K562 (cell line): ENCODE data around the gene ISG20. TPM values are rescaled to one million over a fixed set of nuclear protein-coding genes. Genes with fewer than 3 reads are reported as not detected.

ENCODE experiments used
- ATAC-seq: fragments of 200-7000 bp; cut with Tn5 transposase; 3 replicates; pipeline ENCODE4 v1.9.1; 2020; ENCODE audit warnings: moderate library complexity
- BruUV-seq: library from RNA; stranded (reverse); fragments of 400-500 nt; replicated peaks from 2 replicates; lab custom pipeline; 2021; lab: Mats Ljungman, UMichigan
- CTCF ChIA-PET: fragments of 300-600 bp; formaldehyde crosslinking; extraction: SDS; loops from one replicate; lab custom pipeline; 2021; ENCODE audit warnings: low intra/inter-chr PET ratio; lab: Yijun Ruan, JAX
- POLR2A ChIA-PET: fragments of 300-600, 350-650 bp; sonication (Branson Sonifier 250); formaldehyde crosslinking; extraction: SDS; loops from one replicate; lab custom pipeline; 2021; ENCODE audit warnings: antibody characterized with exemption, inconsistent platforms; lab: Yijun Ruan, JAX
- DNase-seq, 4 experiments: peaks; one replicate each; pipeline versions ENCODE4 v3.0.0 to v3.0.0-alpha.2; 2011 to 2018; ENCODE audit warnings: low spot score in 3 of 4, mixed read lengths in 3 of 4; ENCODE audit errors: extremely low read depth in 1 of 4
- FAIRE-seq: peaks from 2 replicates; lab custom pipeline; 2011; peaks lifted over from hg19 to GRCh38; lab: Jason Lieb, UNC
- H2AFZ ChIP-seq: 2 replicates; pipeline ENCODE4 v1.6.0; 2011; ENCODE audit warnings: low read depth, low read length, control low read depth, inconsistent platforms
- H3K27ac ChIP-seq: fragments of 200-600 bp; 3 replicates; pipeline ENCODE4 v1.8.0; 2011; ENCODE audit warnings: low read depth, mild to moderate bottlenecking, control low read depth, inconsistent platforms, low read length, moderate library complexity, mixed read lengths; ENCODE audit errors: extremely low read depth
- H3K27me3 ChIP-seq, 2 experiments: fragments of 300-600 bp in 1 of 2; 2 replicates in 1 of 2; 3 replicates in 1 of 2; pipeline versions ENCODE4 v1.6.0 to v1.8.0; 2011; ENCODE audit warnings: inconsistent platforms in 2 of 2, low read length in 2 of 2, mild to moderate bottlenecking in 1 of 2, mixed read lengths in 1 of 2, moderate library complexity in 1 of 2; ENCODE audit not compliant: control insufficient read depth in 2 of 2, insufficient read depth in 2 of 2
- H3K36me3 ChIP-seq: fragments of 300-600 bp; 3 replicates; pipeline ENCODE4 v1.8.0; 2011; ENCODE audit warnings: mild to moderate bottlenecking, low read length, inconsistent platforms; ENCODE audit not compliant: control insufficient read depth, insufficient read depth
- H3K4me1 ChIP-seq, 2 experiments: fragments of 200-600 bp in 1 of 2; replicated peaks in 1 of 2; 2 replicates in 1 of 2; 3 replicates in 1 of 2; pipeline versions ENCODE4 v1.5.1 to v1.8.0; 2011; ENCODE audit warnings: inconsistent platforms in 2 of 2, low read length in 2 of 2, mild to moderate bottlenecking in 1 of 2, mixed read lengths in 1 of 2, moderate library complexity in 1 of 2; ENCODE audit not compliant: control insufficient read depth in 2 of 2, insufficient read depth in 2 of 2
- H3K4me2 ChIP-seq: 2 replicates; pipeline ENCODE4 v1.6.1; 2011; ENCODE audit warnings: low read length, control low read depth, inconsistent platforms, mixed read lengths; ENCODE audit not compliant: insufficient read depth
- H3K4me3 ChIP-seq: fragments of 200-600 bp; sonication (generic), shearing (Covaris generic); 2 replicates; pipeline ENCODE4 v1.5.1; 2016; ENCODE audit warnings: control low read depth, inconsistent platforms
- H3K79me2 ChIP-seq: fragments of 200-600 bp; 3 replicates; pipeline ENCODE4 v1.8.0; 2011; ENCODE audit warnings: low read length, inconsistent platforms; ENCODE audit not compliant: control insufficient read depth, insufficient read depth
- H3K9ac ChIP-seq, 2 experiments: 2 replicates each; pipeline versions ENCODE4 v1.6.0 to v1.6.1; 2011; ENCODE audit warnings: low read depth in 2 of 2, low read length in 2 of 2, control low read depth in 1 of 2, inconsistent platforms in 1 of 2, mild to moderate bottlenecking in 1 of 2, mixed read lengths in 1 of 2; ENCODE audit not compliant: insufficient read depth in 1 of 2
- H3K9me1 ChIP-seq: one replicate; pipeline ENCODE4 v1.6.0; 2011; ENCODE audit warnings: inconsistent platforms, mild to moderate bottlenecking, low read length, moderate library complexity; ENCODE audit not compliant: control insufficient read depth, insufficient read depth
- H3K9me3 ChIP-seq: replicated peaks from 2 replicates; pipeline ENCODE4 v1.5.1; 2011; ENCODE audit warnings: low read depth, low read length, inconsistent platforms; ENCODE audit not compliant: control insufficient read depth, insufficient read depth
- H4K20me1 ChIP-seq: replicated peaks from 2 replicates; pipeline ENCODE4 v1.6.1; 2011; ENCODE audit warnings: low read length, inconsistent platforms, mixed read lengths; ENCODE audit not compliant: control insufficient read depth, insufficient read depth
- BACH1 ChIP-seq: fragments of 200-800 bp; sonication (Bioruptor generic); IDR thresholded peaks from 2 replicates; pipeline ENCODE4 v1.6.1; 2016; ENCODE audit warnings: missing genetic modification characterization, missing compliant biosample characterization
- CLOCK ChIP-seq: fragments of 250-450 bp; sonication (Bioruptor Pico); IDR thresholded peaks from 2 replicates; pipeline ENCODE4 v1.4.0; 2020; ENCODE audit warnings: mild to moderate bottlenecking, moderate library complexity, borderline replicate concordance
- POLR2G ChIP-seq: fragments of 200-400 bp; formaldehyde crosslinking; IDR thresholded peaks from 2 replicates; pipeline ENCODE4 v1.6.1; 2017; ENCODE audit warnings: low read depth, mild to moderate bottlenecking, antibody characterized with exemption, low read length, moderate library complexity
- RBFOX2 ChIP-seq: fragments of 200-400 bp; formaldehyde crosslinking; IDR thresholded peaks from 2 replicates; pipeline ENCODE4 v1.6.1; 2017; ENCODE audit warnings: low read depth, mild to moderate bottlenecking, low read length, moderate library complexity
- SAFB ChIP-seq: fragments of 200-400 bp; formaldehyde crosslinking; IDR thresholded peaks from 2 replicates; pipeline ENCODE4 v1.6.1; 2017; ENCODE audit warnings: low read depth, low read length, borderline replicate concordance
- WGBS: fragments of 100-300 bp; shearing (Covaris generic); methylation state at CpG from one replicate; pipeline ENCODE4 v1.1.6; 2016; ENCODE audit warnings: low coverage, mixed read lengths; ENCODE audit not compliant: insufficient coverage; ENCODE audit errors: missing lambda C conversion rate; 5-methylcytosine and 5-hydroxymethylcytosine counted together
- in situ Hi-C: fragments of 300-500 bp; cut with MboI; formaldehyde crosslinking; loops from 4 replicates; pipeline ENCODE4 v1.15.0; 2018; ENCODE audit warnings: inconsistent platforms, mixed read lengths
- intact Hi-C: fragments of 100-400 bp; cut with micrococcal nuclease; formaldehyde crosslinking; loops from 2 replicates; pipeline ENCODE4 v1.14.2; 2022
- polyA plus RNA-seq, 8 experiments: library from polyadenylated mRNA; depleted of rRNA in 4 of 8; stranded (reverse) in 5 of 8; unstranded in 3 of 8; fragments of >200 nt; fragmentation: Nextera tagmentation in 2 of 8; fragmentation: Illumina TruSeq in 1 of 8; extraction: Ambion mirVana in 2 of 8; extraction: Trizol in 1 of 8; gene quantifications; 2 replicates each; pipeline versions ENCODE4 v1.2.1 to v1.2.3, GENCODE V29; 2011 to 2014; ENCODE audit warnings: inconsistent platforms in 1 of 8, missing spikeins in 1 of 8
- total RNA-seq, 7 experiments: library from RNA; depleted of rRNA in 6 of 7; stranded (reverse); fragments of >200 nt in 6 of 7; fragmentation: Illumina TruSeq in 2 of 7; extraction: Trizol in 2 of 7; gene quantifications; 2 replicates each; pipeline versions ENCODE4 v1.2.1 to v1.2.3, GENCODE V29; 2011 to 2021; ENCODE audit warnings: low replicate concordance in 1 of 7

ISG20 gene
- total and polyA plus RNA-seq, 9 of the 15 experiments (the other 6 are each of a cell fraction or from before 2014, with no cell fraction given): 0.06 to 2.1 (median 1.00) TPM

GRCh38 chr15:88625943-88626741 lies 12.7 kb upstream of the ISG20 start:
- H2AFZ ChIP-seq: no peak overlapping the region
- TF ChIP-seq BACH1 (no peak), RBFOX2 (peak; percentile 63), POLR2G (peak; percentile 46; the same call in 1 of the 2 replicates)
- POLR2A ChIA-PET: interaction anchor here (1.2 kb wide), 1 partner anchor 18 kb away, joined by 3 read pairs; no protein-coding TSS in a partner anchor
- CTCF ChIA-PET: no interaction called here
- H3K36me3 ChIP-seq: peaks cover 82% of the 10 kb centered on the region
- H3K79me2 ChIP-seq: peaks cover 73% of the 10 kb centered on the region
- DNase-seq: no peak
- no peak for FAIRE-seq
- peaks cover 9 to 35% of the 10 kb centered on the region in 2 experiments; a peak in 4 of 5 replicates for H3K4me1 ChIP-seq
- ATAC-seq: no peak
- no peak overlapping the region for H3K4me3 ChIP-seq
- no peaks in the 10 kb centered on the region for H3K9me3 ChIP-seq
- peaks cover 49% of the 10 kb centered on the region for H4K20me1 ChIP-seq
- no TSS peak for BruUV-seq
- peak overlapping the region in 1 of 2 experiments; percentile 53; a peak in 1 of 4 replicates for H3K9ac ChIP-seq
- intact Hi-C loops: no loop called here
- WGBS: 92% methylated on average over 21 of the region's 23 CpGs
- no peak overlapping the region for H3K27ac ChIP-seq
- H3K27me3 ChIP-seq: no peaks in the 10 kb centered on the region
- no peak overlapping the region for H3K4me2 ChIP-seq
- no peaks in the 10 kb centered on the region for H3K9me1 ChIP-seq
- in situ Hi-C loops: no loop called here

- WGBS: 91% methylated on average over 1 of the region's 1 CpG
- TF ChIP-seq CLOCK (CRISPR knock-in tag) (no peak), SAFB (no peak)
- no peak overlapping the region for H2AFZ ChIP-seq
- in situ Hi-C loops (no loop called here), intact Hi-C loops (no loop called here)
- no peaks in the 10 kb centered on the region for H3K9me3 ChIP-seq
- DNase-seq (no peak), FAIRE-seq (no peak), ATAC-seq (no peak)
- peaks cover 9 to 34% of the 10 kb centered on the region in 2 experiments; a peak in 4 of 5 replicates for H3K4me1 ChIP-seq
- no peaks in the 10 kb centered on the region for H3K9me1 ChIP-seq
- H3K9ac ChIP-seq: no peak overlapping the region
- POLR2A ChIA-PET: no interaction called here
- H3K4me2 ChIP-seq: no peak overlapping the region
- no peak overlapping the region for H3K27ac ChIP-seq
- no peaks in the 10 kb centered on the region for H3K27me3 ChIP-seq
- BruUV-seq: no TSS peak
- CTCF ChIA-PET: no interaction called here
- H3K4me3 ChIP-seq: no peak overlapping the region
- H4K20me1 ChIP-seq: peaks cover 47% of the 10 kb centered on the region
- peaks cover 60% of the 10 kb centered on the region for H3K79me2 ChIP-seq
- H3K36me3 ChIP-seq: peaks cover 96% of the 10 kb centered on the region
These were observed 11.4 kb upstream of the ISG20 start for GRCh38 chr15:88627463-88627862.
